ENCODE measurements around the gene ANTXR1. TPM values are rescaled to one million over a fixed set of nuclear protein-coding genes. Genes with fewer than 3 reads are reported as not detected.

ANTXR1 gene
- total and polyA plus RNA-seq, 2 of the 8 experiments (the other 6 are each of a cell fraction or from before 2014, with no cell fraction given): 15.8 to 44.3 TPM

DNA sequence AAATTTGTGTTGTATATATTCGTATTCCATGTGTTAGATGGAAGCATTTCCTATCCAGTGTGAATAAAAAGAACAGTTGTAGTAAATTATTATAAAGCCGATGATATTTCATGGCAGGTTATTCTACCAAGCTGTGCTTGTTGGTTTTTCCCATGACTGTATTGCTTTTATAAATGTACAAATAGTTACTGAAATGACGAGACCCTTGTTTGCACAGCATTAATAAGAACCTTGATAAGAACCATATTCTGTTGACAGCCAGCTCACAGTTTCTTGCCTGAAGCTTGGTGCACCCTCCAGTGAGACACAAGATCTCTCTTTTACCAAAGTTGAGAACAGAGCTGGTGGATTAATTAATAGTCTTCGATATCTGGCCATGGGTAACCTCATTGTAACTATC, 235.3 kb downstream of the ANTXR1 start:
- no peak for FAIRE-seq
- CTCF ChIA-PET (ENCODE audit: partially characterized antibody): interaction anchor here (0.7 kb wide), 1 partner anchor 18 kb away, joined by 3 read pairs; no protein-coding TSS in a partner anchor
- no peak overlapping the region for H3K4me2 ChIP-seq (ENCODE audit: insufficient read depth in 1 of 2, low read depth in 2 of 2, low read length in 2 of 2)
- H2BK120ac ChIP-seq (replicated peaks; ENCODE audit: low read depth, low read length): no peak overlapping the region
- no peak overlapping the region for H3K4ac ChIP-seq (replicated peaks; ENCODE audit: insufficient read length, low read depth, low read length)
- no peak overlapping the region for H2AK5ac ChIP-seq (ENCODE audit: low read depth, low read length)
- no peaks in the 10 kb centered on the region for H3K79me1 ChIP-seq (ENCODE audit: low read depth, low read length)
- H4K8ac ChIP-seq (ENCODE audit: extremely low read depth, insufficient read depth, low read length): no peak overlapping the region
- POLR2A ChIA-PET (ENCODE audit: partially characterized antibody): no interaction called here
- H2BK5ac ChIP-seq (ENCODE audit: low read depth, low read length): no peak overlapping the region
- H3K4me1 ChIP-seq (replicated peaks in 1 of 4; ENCODE audit: control insufficient read depth in 3 of 4, insufficient read depth in 4 of 4, low read length in 3 of 4): peaks cover 0 to 2% (median 0%) of the 10 kb centered on the region in 4 experiments; a peak in 2 of 7 replicates
- no peaks in the 10 kb centered on the region for H3K79me2 ChIP-seq (ENCODE audit: control insufficient read depth in 1 of 2, insufficient read depth in 2 of 2, low read length in 2 of 2)
- no peak overlapping the region for H2BK12ac ChIP-seq (ENCODE audit: low read depth, low read length)
- peaks cover 0 to 2% of the 10 kb centered on the region in 2 experiments for H4K20me1 ChIP-seq (replicated peaks in 1 of 2; ENCODE audit: control insufficient read depth in 1 of 2, insufficient read depth in 2 of 2, low read length in 2 of 2)
- no peak for DNase-seq (ENCODE audit: low read depth in 1 of 2, low spot score in 2 of 2)
- no peak overlapping the region for H3K27ac ChIP-seq (ENCODE audit: low read depth, low read length)
- no peaks in the 10 kb centered on the region for H3K9me3 ChIP-seq (ENCODE audit: insufficient read depth in 2 of 2, low read depth in 1 of 2, low read length in 1 of 2)
- no peaks in the 10 kb centered on the region for H3K23me2 ChIP-seq (ENCODE audit: low read depth, low read length)
- no peaks in the 10 kb centered on the region for H3K36me3 ChIP-seq (ENCODE audit: control insufficient read depth in 2 of 4, insufficient read depth in 4 of 4, low read length in 3 of 4)
- H2BK20ac ChIP-seq (ENCODE audit: low read length): no peak overlapping the region
- no peaks in the 10 kb centered on the region; a peak in 1 of 7 replicates for H3K27me3 ChIP-seq (replicated peaks in 1 of 4; ENCODE audit: control insufficient read depth in 3 of 4, extremely low read depth in 1 of 4, insufficient read depth in 3 of 4, low read length in 3 of 4)
- H3K56ac ChIP-seq (replicated peaks; ENCODE audit: insufficient read length, low read depth, low read length): no peak overlapping the region
- no peak overlapping the region for H3K9ac ChIP-seq (replicated peaks in 1 of 4; ENCODE audit: extremely low read depth in 1 of 4, low read depth in 3 of 4, low read length in 3 of 4)
- H4K91ac ChIP-seq (replicated peaks; ENCODE audit: insufficient read length, low read length): no peak overlapping the region
- H2AFZ ChIP-seq (ENCODE audit: low read length): no peak overlapping the region
- H3K4me3 ChIP-seq (ENCODE audit: extremely low read depth in 1 of 4, insufficient read depth in 2 of 4, low read depth in 3 of 4, low read length in 4 of 4): no peak overlapping the region
- H3K18ac ChIP-seq (ENCODE audit: extremely low read depth, low read length): no peak overlapping the region
- 85% methylated on average over 4 of the region's 4 CpGs; no CpG with 5 or more reads in 1 of the 2 experiments for WGBS, 2 experiments (ENCODE audit: extremely low coverage in 1 of 2, insufficient coverage in 1 of 2, insufficient read length in 1 of 2, insufficient replicate concordance in 2 of 2, low coverage in 1 of 2, low lambda C conversion rate in 2 of 2, missing lambda C conversion rate in 1 of 2)
- H4K5ac ChIP-seq (ENCODE audit: insufficient read length, low read depth, low read length): no peak overlapping the region
- no peak overlapping the region for H3K14ac ChIP-seq (ENCODE audit: insufficient read length)
- H2BK15ac ChIP-seq (ENCODE audit: low read length): no peak overlapping the region
- no peak overlapping the region for H3K23ac ChIP-seq (ENCODE audit: insufficient read length)
- TF ChIP-seq EP300 (IDR thresholded peaks at IDR 0.05; ENCODE audit: borderline replicate concordance in 1 of 2, low read depth in 2 of 2, low read length in 2 of 2) (no peak), SUZ12 (IDR thresholded peaks at IDR 0.05; ENCODE audit: low read length) (no peak), SIRT6 (IDR thresholded peaks at IDR 0.05; ENCODE audit: low read length) (no peak), MAFK (IDR thresholded peaks at IDR 0.05; ENCODE audit: low read depth, low read length) (no peak), BCL11A (IDR thresholded peaks at IDR 0.05; ENCODE audit: low read depth in 2 of 2, low read length in 2 of 2) (no peak), TEAD4 (IDR thresholded peaks at IDR 0.05; ENCODE audit: low read depth, low read length) (no peak), HDAC2 (IDR thresholded peaks at IDR 0.05; ENCODE audit: borderline replicate concordance in 1 of 2, low read depth in 2 of 2, low read length in 2 of 2) (no peak), TBP (IDR thresholded peaks at IDR 0.05; ENCODE audit: low read depth, low read length) (no peak), GABPA (IDR thresholded peaks at IDR 0.05; ENCODE audit: borderline replicate concordance, insufficient read depth, low read length) (no peak), SP4 (IDR thresholded peaks at IDR 0.05; ENCODE audit: low read length) (no peak), RFX5 (IDR thresholded peaks at IDR 0.05; ENCODE audit: borderline replicate concordance, low read depth, low read length) (no peak), HDAC6 (IDR thresholded peaks at IDR 0.05; ENCODE audit: low read depth, low read length) (no peak), YY1 (IDR thresholded peaks at IDR 0.05; ENCODE audit: low read depth, low read length) (no peak)

All from H1 (cell line).